OCI-LY3 (cell line): ENCODE results near the gene CMSS1.

Source experiments
- H2AFZ ChIP-seq: fragments of 200-600, 300-600 bp; shearing (Covaris generic); 2 replicates; pipeline ENCODE4 v1.6.0; 2014; ENCODE audit warnings: antibody characterized with exemption, low read depth, low read length
- H3K27ac ChIP-seq: fragments of 200-600, 300-600 bp; sonication (generic); 2 replicates; pipeline ENCODE4 v1.5.1; 2014; ENCODE audit warnings: mild to moderate bottlenecking, low read length, moderate library complexity, mixed read lengths
- H3K27me3 ChIP-seq: fragments of 200-600, 300-600 bp; sonication (generic); 2 replicates; pipeline ENCODE4 v1.6.1; 2014; ENCODE audit warnings: low read depth, low read length, mixed read lengths
- H3K36me3 ChIP-seq: fragments of 200-600, 300-600 bp; sonication (generic); replicated peaks from 2 replicates; pipeline ENCODE3; 2014; ENCODE audit warnings: low read depth, low read length, mixed read lengths
- H3K4me1 ChIP-seq: fragments of 300-600, 200-600 bp; sonication (generic); 2 replicates; pipeline ENCODE4 v1.6.1; 2014; ENCODE audit warnings: low read length, mixed read lengths
- H3K4me2 ChIP-seq: fragments of 200-600, 300-600 bp; sonication (generic); 2 replicates; pipeline ENCODE4 v1.6.1; 2014; ENCODE audit warnings: low read length, mixed read lengths
- H3K4me3 ChIP-seq: fragments of 300-600, 200-600 bp; sonication (generic); 2 replicates; pipeline ENCODE4 v1.5.1; 2014; ENCODE audit warnings: antibody characterized with exemption, mild to moderate bottlenecking, low read length, moderate library complexity
- H3K79me2 ChIP-seq: fragments of 300-600, 200-600 bp; shearing (Covaris generic); 2 replicates; pipeline ENCODE4 v1.6.1; 2014; ENCODE audit warnings: mild to moderate bottlenecking, low read length, mixed read lengths
- H3K9ac ChIP-seq: fragments of 300-600, 200-600 bp; shearing (Covaris generic); 2 replicates; pipeline ENCODE4 v1.6.0; 2014; ENCODE audit warnings: mild to moderate bottlenecking, low read length, moderate library complexity
- H3K9me3 ChIP-seq: fragments of 200-600, 300-600 bp; shearing (Covaris generic); 2 replicates; pipeline ENCODE4 v1.6.1; 2014; ENCODE audit warnings: low read length, mixed read lengths; ENCODE audit not compliant: insufficient read depth
- H4K20me1 ChIP-seq: fragments of 200-600, 300-600 bp; sonication (generic); 2 replicates; pipeline ENCODE4 v1.6.1; 2016; ENCODE audit warnings: low read length, mixed read lengths; ENCODE audit not compliant: insufficient read depth
- EZH2phosphoT487 ChIP-seq: fragments of 200-600 bp; shearing (Covaris generic); IDR thresholded peaks from 2 replicates; pipeline ENCODE4 v1.6.1; 2018; ENCODE audit warnings: antibody characterized with exemption, mixed run types, low read depth
- TF ChIP-seq, protein P1 (sequence below): fragments of 200-600, 300-600 bp; sonication (generic); IDR thresholded peaks from 2 replicates; pipeline ENCODE4 v1.5.1; 2014; ENCODE audit warnings: antibody characterized with exemption, low read length, low read depth

The CMSS1 gene

DNA sequence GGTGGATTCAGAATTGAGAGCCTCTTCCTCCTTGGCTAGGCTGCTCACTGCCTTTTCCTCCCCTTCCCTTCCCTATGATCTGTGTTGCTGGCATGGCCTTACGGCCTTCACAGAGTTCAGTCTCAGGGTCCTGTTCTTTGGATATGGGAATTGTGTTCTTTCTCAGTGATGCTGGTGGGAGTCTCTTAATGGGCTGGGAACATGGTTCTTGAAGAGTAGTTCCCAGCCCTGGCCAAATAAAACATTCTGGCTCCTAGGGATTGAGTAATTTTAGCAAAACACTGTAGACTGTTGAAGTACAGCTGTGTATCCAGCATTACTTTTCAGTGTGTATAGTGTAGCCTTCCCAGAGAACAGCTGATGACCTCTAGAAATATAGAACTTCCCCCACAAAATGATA, 319.3 kb downstream of the CMSS1 start:
- Histone ChIP-seq H3K4me2 (no peak overlapping the region), H3K4me3 (no peak overlapping the region), H3K27me3 (no peaks in the 10 kb centered on the region), H3K4me1 (no peaks in the 10 kb centered on the region), H3K9ac (no peak overlapping the region), H3K9me3 (no peaks in the 10 kb centered on the region), H2AFZ (no peak overlapping the region), H3K36me3 (no peaks in the 10 kb centered on the region), H3K27ac (no peak overlapping the region), H3K79me2 (no peaks in the 10 kb centered on the region), H4K20me1 (no peaks in the 10 kb centered on the region)
- TF ChIP-seq, protein P1, sequence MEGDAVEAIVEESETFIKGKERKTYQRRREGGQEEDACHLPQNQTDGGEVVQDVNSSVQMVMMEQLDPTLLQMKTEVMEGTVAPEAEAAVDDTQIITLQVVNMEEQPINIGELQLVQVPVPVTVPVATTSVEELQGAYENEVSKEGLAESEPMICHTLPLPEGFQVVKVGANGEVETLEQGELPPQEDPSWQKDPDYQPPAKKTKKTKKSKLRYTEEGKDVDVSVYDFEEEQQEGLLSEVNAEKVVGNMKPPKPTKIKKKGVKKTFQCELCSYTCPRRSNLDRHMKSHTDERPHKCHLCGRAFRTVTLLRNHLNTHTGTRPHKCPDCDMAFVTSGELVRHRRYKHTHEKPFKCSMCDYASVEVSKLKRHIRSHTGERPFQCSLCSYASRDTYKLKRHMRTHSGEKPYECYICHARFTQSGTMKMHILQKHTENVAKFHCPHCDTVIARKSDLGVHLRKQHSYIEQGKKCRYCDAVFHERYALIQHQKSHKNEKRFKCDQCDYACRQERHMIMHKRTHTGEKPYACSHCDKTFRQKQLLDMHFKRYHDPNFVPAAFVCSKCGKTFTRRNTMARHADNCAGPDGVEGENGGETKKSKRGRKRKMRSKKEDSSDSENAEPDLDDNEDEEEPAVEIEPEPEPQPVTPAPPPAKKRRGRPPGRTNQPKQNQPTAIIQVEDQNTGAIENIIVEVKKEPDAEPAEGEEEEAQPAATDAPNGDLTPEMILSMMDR: no peak
- no peak for TF ChIP-seq EZH2phosphoT487

DNA sequence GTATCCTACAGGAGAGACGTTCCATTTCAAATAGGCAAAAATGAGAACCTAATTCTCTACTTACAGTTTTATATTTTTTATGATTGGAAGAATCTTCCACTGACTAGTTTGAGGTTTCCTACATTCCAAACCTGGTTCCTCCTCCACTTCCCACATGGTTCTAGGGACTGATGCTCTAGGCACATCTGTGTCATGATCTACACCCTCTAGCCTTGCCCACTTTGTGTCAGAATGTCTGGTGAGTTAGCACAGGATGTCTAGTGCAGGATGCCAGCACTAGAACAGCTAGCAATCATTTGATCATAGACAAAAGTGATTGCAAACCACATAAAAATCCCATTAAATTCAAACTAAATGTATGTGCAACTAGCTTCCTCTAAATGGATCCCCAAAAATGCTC, 323.3 kb downstream of the CMSS1 start:
- Histone ChIP-seq H3K27me3 (no peaks in the 10 kb centered on the region), H3K36me3 (peaks cover 7% of the 10 kb centered on the region), H2AFZ (no peak overlapping the region), H3K9me3 (no peaks in the 10 kb centered on the region), H3K9ac (no peak overlapping the region), H4K20me1 (no peaks in the 10 kb centered on the region), H3K4me3 (no peak overlapping the region), H3K4me2 (no peak overlapping the region), H3K4me1 (peaks cover 5% of the 10 kb centered on the region; the same call in 1 of the 2 replicates), H3K79me2 (no peaks in the 10 kb centered on the region), H3K27ac (no peak overlapping the region)
- TF ChIP-seq, protein P1: no peak
- TF ChIP-seq EZH2phosphoT487: no peak

DNA sequence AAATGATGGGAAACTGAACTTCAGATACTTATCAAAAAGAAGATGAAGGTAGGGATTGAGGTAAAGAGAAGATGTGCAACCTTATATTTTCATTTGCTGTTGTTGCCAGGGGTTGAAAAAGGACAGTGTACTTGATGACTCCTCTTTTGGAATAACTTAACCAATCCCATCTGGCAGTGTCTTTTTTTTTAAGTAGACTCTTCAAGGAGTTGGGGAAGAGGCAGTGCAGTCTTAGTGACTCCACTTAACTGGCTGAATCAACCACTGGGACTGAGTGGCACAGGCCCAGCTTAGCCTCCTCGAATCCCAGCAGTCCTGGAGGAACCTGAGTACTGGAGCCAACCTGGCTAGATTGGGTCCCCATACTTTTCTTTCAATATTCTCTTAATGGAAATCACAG, 323.9 kb downstream of the CMSS1 start:
- Histone ChIP-seq H4K20me1 (no peaks in the 10 kb centered on the region), H3K27ac (no peak overlapping the region), H3K9ac (no peak overlapping the region), H3K9me3 (no peaks in the 10 kb centered on the region), H3K27me3 (no peaks in the 10 kb centered on the region), H3K4me3 (no peak overlapping the region), H2AFZ (no peak overlapping the region), H3K79me2 (no peaks in the 10 kb centered on the region), H3K4me2 (no peak overlapping the region), H3K36me3 (peaks cover 7% of the 10 kb centered on the region), H3K4me1 (peaks cover 5% of the 10 kb centered on the region; the same call in 1 of the 2 replicates)
- TF ChIP-seq, protein P1: no peak
- TF ChIP-seq EZH2phosphoT487: no peak

DNA sequence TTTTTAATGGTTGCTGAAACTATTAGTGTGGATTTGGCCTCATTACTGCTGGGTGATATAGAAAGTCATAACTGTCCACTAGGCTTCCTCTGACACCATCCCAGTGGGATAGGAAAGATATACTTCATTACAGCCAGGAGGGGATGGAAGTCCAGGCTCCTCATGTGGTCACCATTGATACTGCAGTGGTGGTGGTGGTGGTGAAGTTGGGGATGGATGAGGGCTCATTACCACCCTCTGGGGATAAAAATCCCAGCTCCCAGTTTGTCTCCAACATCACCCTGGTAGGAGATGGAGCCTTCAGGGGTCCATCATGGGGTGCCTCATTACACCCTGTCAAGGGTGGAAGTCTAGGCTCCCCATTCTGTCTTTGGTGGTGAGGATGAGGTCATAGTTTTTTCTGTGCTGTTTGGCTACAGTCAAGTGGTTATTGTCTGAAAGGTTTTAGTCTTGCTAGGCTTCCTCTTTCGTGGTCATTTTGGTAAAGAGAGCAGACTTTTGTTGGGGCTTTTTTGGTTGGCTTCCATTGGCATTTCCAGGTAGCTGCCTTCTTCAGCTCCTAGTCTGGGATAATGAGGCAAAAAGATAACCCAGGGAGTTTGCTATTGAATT, 326.7 kb downstream of the CMSS1 start:
- peaks cover 5% of the 10 kb centered on the region; the same call in 1 of the 2 replicates for H3K4me1 ChIP-seq
- H3K79me2 ChIP-seq: no peaks in the 10 kb centered on the region
- no peak overlapping the region for H2AFZ ChIP-seq
- no peaks in the 10 kb centered on the region for H3K27me3 ChIP-seq
- H3K27ac ChIP-seq: no peak overlapping the region
- H3K9ac ChIP-seq: no peak overlapping the region
- no peak overlapping the region for H3K4me2 ChIP-seq
- H3K9me3 ChIP-seq: no peaks in the 10 kb centered on the region
- TF ChIP-seq, protein P1: no peak
- TF ChIP-seq EZH2phosphoT487: no peak
- H4K20me1 ChIP-seq: no peaks in the 10 kb centered on the region
- peaks cover 7% of the 10 kb centered on the region for H3K36me3 ChIP-seq
- no peak overlapping the region for H3K4me3 ChIP-seq
